Heart right ventricle (tissue), 16 donors: ENCODE data around the gene CD38. TPM values are rescaled to one million over a fixed set of nuclear protein-coding genes. Genes with fewer than 3 reads are reported as not detected.
A peak's percentile ranks its signal among the peaks of the same experiment; 100 is the strongest.

Experiments used
- ATAC-seq, 8 donors: fragments of 200-7000 bp; cut with Tn5 transposase; one replicate each; pipeline ENCODE4 v1.9.1; 2020; ENCODE audit warnings: mild to moderate bottlenecking in 8 of 8, moderate library complexity in 8 of 8, moderate number of reproducible peaks in 1 of 8
- DNase-seq, 2 donors: peaks; one replicate each; pipeline ENCODE4 v3.0.0-alpha.2; 2020
- H3K27ac ChIP-seq, 10 donors: fragments of 200-600 bp; sonication (generic) in 2 of 10; one replicate each; pipeline versions ENCODE4 v1.5.0 to v1.8.0; 2020 to 2022; ENCODE audit warnings: mild to moderate bottlenecking in 3 of 10
- H3K27me3 ChIP-seq, 7 donors: fragments of 200-600 bp; one replicate each; pipeline ENCODE4 v1.8.0; 2021 to 2022; ENCODE audit warnings: mild to moderate bottlenecking in 2 of 7
- H3K36me3 ChIP-seq, 9 donors: fragments of 200-600 bp; sonication (generic) in 1 of 9; one replicate each; pipeline versions ENCODE4 v1.5.0 to v1.8.0; 2020 to 2022; ENCODE audit warnings: mild to moderate bottlenecking in 2 of 9
- H3K4me1 ChIP-seq, 9 donors: fragments of 200-600 bp; sonication (generic) in 1 of 9; one replicate each; pipeline versions ENCODE4 v1.5.0 to v1.8.0; 2020 to 2022; ENCODE audit warnings: mild to moderate bottlenecking in 4 of 9
- H3K4me3 ChIP-seq, 10 donors: fragments of 200-600 bp; sonication (generic) in 2 of 10; one replicate each; pipeline versions ENCODE4 v1.5.0 to v1.8.0; 2020 to 2022; ENCODE audit warnings: mild to moderate bottlenecking in 7 of 10, moderate library complexity in 2 of 10
- H3K9me3 ChIP-seq, 11 donors: fragments of 200-600 bp in 10 of 11; sonication (generic) in 2 of 11; one replicate each; pipeline versions ENCODE4 v1.5.0 to v1.8.0; 2013 to 2022; ENCODE audit warnings: mild to moderate bottlenecking in 2 of 11, control low read depth in 1 of 11, moderate library complexity in 1 of 11
- CTCF ChIP-seq, 9 donors: fragments of 200-600 bp; sonication (generic) in 2 of 9; IDR thresholded peaks; one replicate each; pipeline versions ENCODE4 v1.5.0 to v1.8.0; 2021 to 2022; ENCODE audit warnings: antibody characterized with exemption in 9 of 9, mild to moderate bottlenecking in 5 of 9, moderate library complexity in 1 of 9
- WGBS, 2 donors: extraction: QIAGEN DNeasy Blood & Tissue Kit; methylation state at CpG; one replicate each; pipeline ENCODE4 v1.1.7; 2013; ENCODE audit warnings: inconsistent platforms in 1 of 2; 5-methylcytosine and 5-hydroxymethylcytosine counted together
- intact Hi-C, 10 donors: fragments of 100-400 bp; cut with DNase I; formaldehyde crosslinking; loops; one replicate each; pipeline versions ENCODE4 v1.11.1 to v1.14.2; 2022
- polyA plus RNA-seq, 2 donors: library from polyadenylated mRNA; stranded (reverse); fragments of 200-250 nt; gene quantifications; one replicate each; pipeline ENCODE4 v1.2.3, GENCODE V29; 2013
- total RNA-seq, 10 donors: library from RNA; stranded (reverse); fragmentation: NEBNext Ultra II Directional in 3 of 10; extraction: Animal tissue kit (Norgen Biotek cat#: 25700) in 3 of 10; gene quantifications; one replicate each; pipeline versions ENCODE4 v1.2.1 to v1.2.4, GENCODE V29; 2021 to 2023
- donor health status: Arrhythmogenic right ventricular cardiomyopathy.
- donor health status: ischemic (EF 13 %, LVEDD 7.1; RV severe dilation, severe dysfunction).
- donor health status: healthy with polysubstance abuse.
- donor health status: DM: no; HTN: yes; CAD: no.
- donor health status: DM: no; HTN: no; CAD: no.
- donor health status: ischemic (EF 25% LVEDD 6.9; RV normal size, moderate dysfunction).
- donor health status: ischemic (EF 25% LVEDD 5.7; RV mildly dilated, moderate dysfunction).
- donor health status: healthy.
- donor health status: DM: yes; HTN: yes; CAD: no.
- donor health status: Ischemic cardiomyopathy.
- donor health status: ischemic (EF 35%, LVEDD 5.7; RV mildly dilated, moderate dysfunction).
- donor health status: nonischemic (EF 11% LVEDD 7.7; RV severe dilation, severe dysfunction).
- donor health status: DM: yes; HTN: yes; CAD: no.
- donor health status: PGD.
- donor health status: ischemic (EF 29% LVEDD 5.4; RV normal size, mild dysfunction).
- donor health status: nonischemic (EF 23%, LVEDD 6.1; RV moderate dilation, normal function).

CD38 gene
- total and polyA plus RNA-seq, 12 donors, result 0.68 to 11.3 (median 3.2) TPM

GRCh38 chr4:15749001-15749400, 29.1 kb upstream of the CD38 start:
- no peaks in the 10 kb centered on the region for H3K27me3 ChIP-seq
- no peak for TF ChIP-seq CTCF (IDR thresholded peaks at IDR 0.05)
- H3K4me1 ChIP-seq, result peaks cover 0 to 10% (median 7%) of the 10 kb centered on the region in 9 donors
- no peak overlapping the region for H3K4me3 ChIP-seq
- DNase-seq (no peak), ATAC-seq (no peak)
- peaks cover 0 to 10% (median 0%) of the 10 kb centered on the region in 11 donors for H3K9me3 ChIP-seq
- H3K27ac ChIP-seq, result no peak overlapping the region
- intact Hi-C loops, result no loop called here
- WGBS, 2 donors, result 60 to 64% methylated on average over 6 of the region's 6 CpGs
- H3K36me3 ChIP-seq, result no peaks in the 10 kb centered on the region

- H3K27ac ChIP-seq, result no peak overlapping the region
- no peaks in the 10 kb centered on the region for H3K36me3 ChIP-seq
- H3K27me3 ChIP-seq, result no peaks in the 10 kb centered on the region
- 97 to 99% methylated on average over 2 of the region's 2 CpGs for WGBS, 2 donors
- no peak overlapping the region for H3K4me3 ChIP-seq
- peaks cover 0 to 6% (median 0%) of the 10 kb centered on the region in 11 donors for H3K9me3 ChIP-seq
- peaks cover 0 to 29% (median 13%) of the 10 kb centered on the region in 9 donors for H3K4me1 ChIP-seq
- TF ChIP-seq CTCF (IDR thresholded peaks at IDR 0.05), result no peak
- no peak for ATAC-seq
- intact Hi-C loops, result no loop called here
- DNase-seq, result no peak
Measured at GRCh38 chr4:15751153-15751552, 27.0 kb upstream of the CD38 start.

GRCh38 chr4:15753081-15753480, 25.0 kb upstream of the CD38 start:
- DNase-seq (no peak), ATAC-seq (no peak)
- no peak for TF ChIP-seq CTCF (IDR thresholded peaks at IDR 0.05)
- H3K27ac ChIP-seq, result peak overlapping the region in 9 of 10 donors; percentile 49 to 73 (median 63)
- H3K27me3 ChIP-seq, result no peaks in the 10 kb centered on the region
- WGBS, 2 donors, result 78 to 84% methylated on average over 6 of the region's 6 CpGs
- no peaks in the 10 kb centered on the region for H3K36me3 ChIP-seq
- no peaks in the 10 kb centered on the region for H3K9me3 ChIP-seq
- intact Hi-C loops, result no loop called here
- H3K4me1 ChIP-seq, result peaks cover 0 to 36% (median 13%) of the 10 kb centered on the region in 9 donors
- H3K4me3 ChIP-seq, result no peak overlapping the region

GRCh38 chr4:15753786-15754185, 24.3 kb upstream of the CD38 start:
- peak; percentile 81 to 91 for DNase-seq
- WGBS, 2 donors, result 35 to 47% methylated on average over 4 of the region's 4 CpGs
- H3K27ac ChIP-seq, result peak overlapping the region in 9 of 10 donors; percentile 50 to 73 (median 63)
- no peak overlapping the region for H3K4me3 ChIP-seq
- ATAC-seq, result peak; percentile 92 to 97 (median 96)
- no peaks in the 10 kb centered on the region for H3K36me3 ChIP-seq
- TF ChIP-seq CTCF (IDR thresholded peaks at IDR 0.05), result no peak
- peaks cover 0 to 36% (median 13%) of the 10 kb centered on the region in 9 donors for H3K4me1 ChIP-seq
- H3K9me3 ChIP-seq, result peaks cover 0 to 6% (median 0%) of the 10 kb centered on the region in 11 donors
- intact Hi-C loops, result no loop called here
- no peaks in the 10 kb centered on the region for H3K27me3 ChIP-seq
